ENCODE measurements around the gene BCL2. TPM values are rescaled to one million over a fixed set of nuclear protein-coding genes. Genes with fewer than 3 reads are reported as not detected.
A peak's percentile ranks its signal among the peaks of the same experiment; 100 is the strongest.

BCL2 gene
- total RNA-seq, 1 donor from 2014 or later = 18.7 TPM

DNA sequence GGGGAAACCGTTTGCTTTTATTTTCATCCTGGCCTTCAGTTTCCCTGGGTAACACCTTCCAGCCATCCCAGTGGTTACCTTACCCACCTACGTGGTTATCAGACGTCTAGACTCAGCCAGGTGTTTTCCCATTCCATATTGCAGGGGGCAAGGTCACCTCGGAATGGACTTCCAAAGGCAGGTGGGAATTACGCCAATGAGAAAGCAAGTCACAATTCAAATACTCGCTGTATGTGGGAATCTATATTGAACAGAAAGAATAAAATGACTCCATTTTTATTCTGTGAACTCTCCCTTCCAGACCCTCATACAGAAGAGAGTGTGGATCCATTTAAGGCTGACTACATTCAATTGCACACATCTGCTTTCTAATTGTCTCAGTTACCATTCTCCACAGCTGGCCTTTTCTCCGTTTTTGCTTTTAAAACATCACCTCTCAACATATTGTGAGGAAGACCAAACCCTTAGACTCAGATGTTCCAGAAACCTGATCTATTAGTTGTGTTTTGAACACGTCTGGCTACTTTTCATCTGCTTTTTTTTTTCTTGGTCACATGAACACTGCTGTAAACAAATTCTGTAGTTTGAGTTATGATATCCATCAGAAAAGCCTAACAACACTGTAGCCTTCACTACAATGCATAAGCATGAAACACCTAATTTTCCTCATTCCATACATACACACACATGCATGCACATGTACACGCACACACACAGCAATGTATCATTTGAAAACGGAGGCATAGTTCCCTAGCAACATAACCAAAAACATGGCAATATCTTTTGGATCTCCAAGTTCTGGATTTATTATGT, 59.8 kb downstream of the BCL2 start:
- no peak for DNase-seq (ENCODE audit: extremely low spot score in 2 of 2)
- no peaks in the 10 kb centered on the region for H3K9me3 ChIP-seq
- no peaks in the 10 kb centered on the region for H3K27me3 ChIP-seq
- H3K4me3 ChIP-seq = no peak overlapping the region
- no peak for TF ChIP-seq POLR2AphosphoS5 (IDR thresholded peaks at IDR 0.05; ENCODE audit: insufficient read depth in 1 of 2, low read depth in 1 of 2)
- TF ChIP-seq POLR2A (IDR thresholded peaks at IDR 0.05) = no peak
- TF ChIP-seq, protein P1, sequence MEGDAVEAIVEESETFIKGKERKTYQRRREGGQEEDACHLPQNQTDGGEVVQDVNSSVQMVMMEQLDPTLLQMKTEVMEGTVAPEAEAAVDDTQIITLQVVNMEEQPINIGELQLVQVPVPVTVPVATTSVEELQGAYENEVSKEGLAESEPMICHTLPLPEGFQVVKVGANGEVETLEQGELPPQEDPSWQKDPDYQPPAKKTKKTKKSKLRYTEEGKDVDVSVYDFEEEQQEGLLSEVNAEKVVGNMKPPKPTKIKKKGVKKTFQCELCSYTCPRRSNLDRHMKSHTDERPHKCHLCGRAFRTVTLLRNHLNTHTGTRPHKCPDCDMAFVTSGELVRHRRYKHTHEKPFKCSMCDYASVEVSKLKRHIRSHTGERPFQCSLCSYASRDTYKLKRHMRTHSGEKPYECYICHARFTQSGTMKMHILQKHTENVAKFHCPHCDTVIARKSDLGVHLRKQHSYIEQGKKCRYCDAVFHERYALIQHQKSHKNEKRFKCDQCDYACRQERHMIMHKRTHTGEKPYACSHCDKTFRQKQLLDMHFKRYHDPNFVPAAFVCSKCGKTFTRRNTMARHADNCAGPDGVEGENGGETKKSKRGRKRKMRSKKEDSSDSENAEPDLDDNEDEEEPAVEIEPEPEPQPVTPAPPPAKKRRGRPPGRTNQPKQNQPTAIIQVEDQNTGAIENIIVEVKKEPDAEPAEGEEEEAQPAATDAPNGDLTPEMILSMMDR (IDR thresholded peaks at IDR 0.05) = no peak
- no peaks in the 10 kb centered on the region for H3K36me3 ChIP-seq
- intact Hi-C loops (cut with DNase I) = loop anchor here (10.0 kb wide), 1 partner anchor 55 kb away; the partner anchor contains the start of gene BCL2
- H3K27ac ChIP-seq = peak overlapping the region; percentile 27
- H3K4me1 ChIP-seq = peaks cover 56% of the 10 kb centered on the region

GRCh38 chr18:63258749-63259566, 60.6 kb downstream of the BCL2 start:
- peak overlapping the region; percentile 27 for H3K27ac ChIP-seq
- no peaks in the 10 kb centered on the region for H3K27me3 ChIP-seq
- DNase-seq (ENCODE audit: extremely low spot score in 2 of 2) = no peak
- H3K4me1 ChIP-seq = peaks cover 59% of the 10 kb centered on the region
- no peak overlapping the region for H3K4me3 ChIP-seq
- no peaks in the 10 kb centered on the region for H3K9me3 ChIP-seq
- no peaks in the 10 kb centered on the region for H3K36me3 ChIP-seq
- no peak for TF ChIP-seq POLR2A (IDR thresholded peaks at IDR 0.05)
- no peak for TF ChIP-seq POLR2AphosphoS5 (IDR thresholded peaks at IDR 0.05; ENCODE audit: insufficient read depth in 1 of 2, low read depth in 1 of 2)
- TF ChIP-seq, protein P1 (IDR thresholded peaks at IDR 0.05) = no peak
- intact Hi-C loops (cut with DNase I) = no loop called here

- no peaks in the 10 kb centered on the region for H3K27me3 ChIP-seq
- no peaks in the 10 kb centered on the region for H3K36me3 ChIP-seq
- no peaks in the 10 kb centered on the region for H3K9me3 ChIP-seq
- TF ChIP-seq, protein P1 (IDR thresholded peaks at IDR 0.05) = no peak
- TF ChIP-seq POLR2AphosphoS5 (IDR thresholded peaks at IDR 0.05; ENCODE audit: insufficient read depth in 1 of 2, low read depth in 1 of 2) = no peak
- no peak for TF ChIP-seq POLR2A (IDR thresholded peaks at IDR 0.05)
- DNase-seq (ENCODE audit: extremely low spot score in 2 of 2) = no peak
- H3K4me3 ChIP-seq = no peak overlapping the region
- intact Hi-C loops (cut with DNase I) = no loop called here
- H3K4me1 ChIP-seq = peaks cover 58% of the 10 kb centered on the region
- no peak overlapping the region for H3K27ac ChIP-seq
These were observed 62.1 kb downstream of the BCL2 start for GRCh38 chr18:63257453-63257852.

DNA sequence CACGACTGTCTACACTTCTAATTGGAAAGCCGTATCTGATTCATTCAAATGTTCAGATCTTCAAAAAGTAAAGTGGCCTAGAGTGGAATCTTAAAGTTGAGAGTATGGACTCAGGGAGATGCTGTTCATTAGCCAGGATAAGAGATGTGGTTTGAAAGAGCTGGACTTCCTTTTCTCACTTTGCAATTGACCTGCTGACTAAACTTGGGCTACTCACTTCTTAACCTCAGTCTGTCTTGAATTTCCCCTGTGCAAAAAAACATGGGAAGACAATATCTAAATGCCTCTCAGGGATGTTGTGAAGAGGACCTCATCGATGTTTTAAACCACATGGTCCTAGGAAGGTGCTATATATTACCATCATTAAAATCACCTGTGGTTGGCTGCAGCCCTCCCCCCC, 64.1 kb downstream of the BCL2 start:
- no peaks in the 10 kb centered on the region for H3K9me3 ChIP-seq
- H3K27me3 ChIP-seq = no peaks in the 10 kb centered on the region
- intact Hi-C loops (cut with DNase I) = no loop called here
- TF ChIP-seq, protein P1 (IDR thresholded peaks at IDR 0.05) = no peak
- no peak for TF ChIP-seq POLR2AphosphoS5 (IDR thresholded peaks at IDR 0.05; ENCODE audit: insufficient read depth in 1 of 2, low read depth in 1 of 2)
- no peak for TF ChIP-seq POLR2A (IDR thresholded peaks at IDR 0.05)
- H3K4me1 ChIP-seq = peaks cover 53% of the 10 kb centered on the region
- no peaks in the 10 kb centered on the region for H3K36me3 ChIP-seq
- no peak for DNase-seq (ENCODE audit: extremely low spot score in 2 of 2)
- no peak overlapping the region for H3K27ac ChIP-seq
- no peak overlapping the region for H3K4me3 ChIP-seq
